ENCODE data around the gene SNAPC4.
A peak's percentile ranks its signal among the peaks of the same experiment; 100 is the strongest.
"Not testable (repeated sequence)": the region's sequence is repeated elsewhere in the genome, so short reads cannot be mapped to it uniquely, and the experiment has no call there.

SNAPC4 gene

DNA sequence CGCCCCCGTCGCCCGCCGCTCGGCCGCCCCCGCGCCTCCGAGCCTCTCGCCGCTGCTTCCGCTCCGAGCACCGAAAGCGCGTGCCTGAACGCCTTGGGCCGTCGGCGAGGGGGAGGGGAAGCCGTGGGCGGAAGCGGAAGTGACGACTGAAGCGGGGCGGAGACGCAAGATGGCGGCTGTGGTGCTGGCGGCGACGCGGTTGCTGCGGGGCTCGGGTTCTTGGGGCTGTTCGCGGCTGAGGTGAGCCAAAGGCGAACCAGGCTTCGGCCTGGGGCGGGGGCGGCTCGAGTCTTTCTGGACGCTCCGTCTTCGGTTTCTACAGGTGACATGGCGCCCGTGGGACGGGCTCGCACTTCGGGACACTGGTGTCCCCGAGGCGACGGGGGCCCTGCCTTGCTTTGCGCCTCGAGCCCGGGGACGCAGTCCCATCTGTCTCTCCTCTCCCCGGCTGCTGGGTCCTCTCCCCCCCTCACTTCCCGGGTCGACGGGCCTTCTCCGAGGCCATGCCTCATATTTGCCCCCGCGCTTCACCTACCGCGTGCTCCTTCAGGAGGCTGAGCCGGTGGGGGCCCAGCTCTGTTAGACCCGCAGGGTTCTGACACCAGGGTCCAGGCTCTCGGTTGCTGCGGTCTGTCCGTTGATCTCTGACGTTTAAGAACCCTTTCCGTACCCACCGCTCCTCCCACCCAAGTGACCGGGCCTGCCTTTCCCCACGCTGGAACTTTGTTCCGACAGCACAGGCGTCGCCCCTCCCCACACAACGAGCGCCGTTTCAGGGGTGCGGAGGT lies 10.7 kb upstream of the SNAPC4 start, which contains the start of the genes ENTR1 and PMPCA:
TSS of gene ENTR1 (minus strand) at position 115 of the 788 bp plus-strand sequence. CDS start 217 bp downstream, outside the sequence.
TSS of gene PMPCA (plus strand) at position 159 of the 788 bp plus-strand sequence. CDS start at position 170, 11 bp downstream.
- peak; percentile 96 to 99 for DNase-seq (ENCODE audit: low read depth in 1 of 2, low spot score in 1 of 2)

DNA sequence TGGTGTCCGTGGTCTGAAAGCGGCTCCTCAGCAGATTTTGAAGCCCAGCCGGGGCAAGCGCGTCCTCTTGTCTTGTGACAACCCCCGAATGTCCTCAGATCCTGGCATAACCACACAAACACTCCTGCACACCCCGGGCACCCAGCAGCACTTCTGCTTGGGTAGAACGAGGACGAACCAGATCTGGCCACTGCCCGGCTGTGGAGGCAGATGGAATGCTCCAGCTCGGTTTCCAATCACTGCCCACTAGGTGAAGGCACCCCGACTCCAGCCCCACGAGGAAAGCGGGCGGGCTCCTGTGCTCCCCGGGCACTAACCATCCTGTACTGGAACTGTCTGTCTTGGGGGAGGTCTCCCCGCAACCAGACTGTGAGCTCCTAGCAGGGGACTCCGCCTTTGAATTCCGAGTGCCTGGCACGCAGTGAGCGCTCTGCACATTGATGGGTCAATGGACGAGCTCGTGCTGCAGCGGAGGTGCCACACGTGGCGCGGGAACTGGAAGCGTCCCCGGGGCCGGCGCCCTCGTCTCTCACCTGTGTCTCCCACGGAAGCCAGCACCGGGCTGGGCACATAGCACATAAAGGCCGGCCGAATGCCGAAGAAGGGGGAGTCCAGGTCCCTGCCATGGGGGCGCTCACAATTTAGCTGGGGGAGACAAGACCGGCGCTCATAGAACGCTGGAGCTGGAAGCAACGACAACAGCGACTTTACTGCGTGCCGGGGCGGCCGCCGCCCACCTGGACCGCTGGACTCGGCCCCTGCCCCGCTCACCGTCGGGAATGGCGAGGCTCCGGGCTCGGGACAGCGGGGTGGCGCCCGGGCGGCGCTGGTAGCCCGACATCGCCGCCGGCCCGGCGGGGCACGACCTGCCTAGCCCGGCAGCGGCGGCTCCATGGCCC lies 9.8 kb upstream of the SNAPC4 start:
- DNase-seq (ENCODE audit: low read depth in 1 of 2, low spot score in 1 of 2), result peak in 1 of 2 donors; percentile 24

DNA sequence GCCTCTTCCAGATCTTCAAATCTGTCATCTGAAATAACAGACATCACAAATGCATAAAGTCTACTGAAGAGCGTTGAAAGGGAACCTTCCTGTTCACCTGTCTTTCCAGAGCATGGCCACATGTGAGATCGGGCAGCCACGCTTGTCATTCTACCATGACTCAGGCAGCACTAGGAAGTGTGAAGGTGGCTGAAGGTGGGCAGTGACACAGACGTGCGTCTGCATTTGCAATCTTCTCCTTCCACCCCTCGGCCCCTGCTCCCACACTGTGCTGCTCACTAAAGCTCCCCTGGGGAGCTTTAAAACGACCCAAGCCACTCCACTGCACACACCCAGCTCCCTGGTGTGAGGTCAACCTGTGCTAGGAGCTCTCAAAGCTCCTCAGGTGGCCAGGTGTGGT lies 7.9 kb upstream of the SNAPC4 start:
- no peak for DNase-seq (ENCODE audit: low read depth in 1 of 2, low spot score in 1 of 2)

DNA sequence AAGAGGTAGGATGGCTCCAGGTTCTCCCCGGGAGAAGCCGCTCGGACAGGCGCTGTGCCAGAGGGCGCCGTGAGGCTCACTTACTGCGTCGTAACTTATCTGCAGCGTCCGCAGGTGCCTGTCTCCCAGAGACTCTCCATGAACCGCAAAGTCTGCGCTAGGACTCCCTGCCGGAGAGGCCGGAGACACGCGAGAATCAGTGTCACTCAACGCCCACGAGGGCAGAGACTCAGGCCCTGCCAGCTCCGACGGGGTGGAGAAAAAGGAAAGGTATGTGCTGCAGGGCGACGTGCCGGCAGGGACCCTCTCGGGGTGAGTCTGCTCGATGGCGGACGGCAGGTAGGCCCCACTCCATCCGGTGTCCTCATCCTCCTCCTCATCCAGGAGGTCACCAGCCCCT lies 7.1 kb upstream of the SNAPC4 start:
- DNase-seq (ENCODE audit: low read depth in 1 of 2, low spot score in 1 of 2), result not testable (repeated sequence)

DNA sequence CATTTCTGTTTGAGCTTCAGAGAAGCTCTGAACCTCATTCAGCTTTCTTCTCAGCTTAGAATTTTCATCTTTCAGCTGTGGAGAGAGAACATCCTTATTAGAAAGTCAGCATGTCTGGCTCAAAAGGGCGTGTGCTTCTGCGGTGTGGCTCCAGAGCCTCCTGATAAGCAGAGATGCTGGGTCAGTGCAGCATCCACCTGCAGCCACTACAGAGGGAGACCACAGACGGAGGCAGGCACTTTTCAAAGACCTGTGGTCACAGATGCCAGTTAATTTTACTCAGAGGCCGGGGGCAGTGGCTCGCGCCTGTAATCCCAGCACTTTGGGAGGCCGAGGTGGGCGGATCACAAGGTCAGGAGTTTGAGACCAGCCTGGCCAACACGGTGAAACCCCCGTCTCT lies 5.9 kb upstream of the SNAPC4 start:
- DNase-seq (ENCODE audit: low read depth in 1 of 2, low spot score in 1 of 2), result not testable (repeated sequence)

DNA sequence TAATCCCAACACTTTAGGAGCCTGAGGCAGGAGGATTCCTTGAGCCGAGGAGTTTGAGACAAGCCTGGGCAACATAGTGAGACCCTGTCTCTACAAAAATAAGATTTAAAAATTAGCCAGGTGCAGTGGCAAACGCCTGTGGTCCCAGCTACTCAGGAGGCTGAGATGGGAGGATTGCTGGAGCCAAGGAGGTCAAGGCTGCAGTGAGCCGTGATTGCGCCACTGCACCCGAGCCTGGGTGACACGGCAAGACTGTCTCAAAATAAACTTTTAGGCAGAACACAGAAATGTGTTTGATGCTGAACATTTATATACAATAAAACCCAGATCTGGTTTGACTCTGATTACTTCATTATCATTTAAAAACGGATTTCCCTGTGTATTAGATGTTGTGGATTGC lies 5.5 kb upstream of the SNAPC4 start:
- no peak for DNase-seq (ENCODE audit: low read depth in 1 of 2, low spot score in 1 of 2)

DNA sequence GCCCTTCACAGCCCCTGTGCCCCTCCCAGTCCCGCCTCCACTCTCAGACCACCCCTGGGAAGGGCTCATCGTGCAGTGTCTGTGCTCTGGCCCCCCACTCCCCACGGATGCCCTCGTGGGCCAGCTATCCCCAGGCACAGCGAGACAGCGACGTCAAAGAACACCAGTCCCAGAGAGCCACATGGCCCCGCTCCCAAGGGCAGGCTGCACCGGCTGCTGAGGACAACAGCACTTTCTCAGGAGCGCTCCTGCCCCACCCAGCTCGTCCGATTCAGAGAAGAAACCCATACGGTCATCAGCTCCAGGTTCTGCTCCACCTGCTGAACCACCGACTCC lies 4.8 kb upstream of the SNAPC4 start:
- DNase-seq (ENCODE audit: low read depth in 1 of 2, low spot score in 1 of 2), result no peak

DNA sequence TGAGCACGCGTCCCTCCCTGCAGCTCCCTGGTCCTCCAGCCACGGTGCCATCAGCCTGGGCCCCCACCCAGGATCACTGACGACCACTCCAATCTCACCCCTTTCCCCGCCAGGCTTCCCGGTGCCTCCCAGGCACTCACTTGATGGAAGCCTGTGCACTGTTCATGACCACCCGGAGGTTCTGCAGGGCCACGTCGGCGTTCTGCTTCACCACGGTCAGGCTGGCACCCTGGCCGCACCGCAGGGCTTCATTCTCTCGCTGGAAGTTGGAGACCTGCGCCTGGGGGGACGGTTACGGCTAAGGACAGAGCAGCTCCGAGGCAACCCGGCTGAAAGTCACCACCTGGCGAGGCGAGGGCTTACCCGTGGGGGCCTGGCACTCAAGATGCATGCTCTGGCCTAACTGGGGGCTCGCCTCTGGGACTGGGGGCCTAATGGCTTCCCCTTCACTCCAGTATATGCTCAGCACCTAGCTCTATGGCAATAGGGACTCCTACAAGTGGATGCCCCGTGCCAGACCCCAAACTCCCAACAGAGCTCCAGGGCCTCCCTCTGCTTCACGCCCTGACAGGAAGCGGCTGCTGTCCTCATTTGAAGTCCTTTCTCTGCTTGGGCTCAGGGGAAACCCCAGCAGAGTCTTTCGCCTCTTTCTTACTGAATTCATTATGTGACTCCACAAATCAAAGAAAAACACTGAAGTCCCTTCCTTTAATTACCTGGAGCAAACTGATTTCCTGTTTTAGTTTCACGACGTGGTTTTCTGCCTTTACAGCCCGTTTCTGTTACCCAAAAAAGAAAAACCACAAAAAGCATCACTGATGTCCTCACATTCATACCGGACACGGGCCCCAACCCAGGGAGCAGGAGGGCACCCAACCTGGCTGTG lies 4.2 kb upstream of the SNAPC4 start:
- DNase-seq (ENCODE audit: low read depth in 1 of 2, low spot score in 1 of 2), result no peak

DNA sequence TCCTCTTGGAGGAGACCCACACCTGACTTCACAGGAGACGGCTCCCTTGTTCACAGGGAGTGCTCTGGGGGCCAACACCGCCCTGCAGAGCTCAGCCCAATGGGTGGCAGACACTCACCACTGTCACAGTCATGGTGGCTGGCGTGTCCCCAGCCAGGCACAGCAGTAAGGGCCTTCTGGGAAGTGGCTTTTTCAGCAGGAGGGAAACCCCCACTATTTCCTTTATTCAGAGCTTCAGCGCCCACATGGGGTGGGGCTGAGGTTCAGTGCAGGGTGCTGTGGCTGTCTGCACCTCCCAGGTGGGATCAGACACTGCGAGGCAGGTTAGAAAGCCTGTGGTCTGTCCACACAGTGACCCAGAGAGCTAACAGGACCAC lies 3.6 kb upstream of the SNAPC4 start:
- peak; percentile 46 to 64 for DNase-seq (ENCODE audit: low read depth in 1 of 2, low spot score in 1 of 2)

DNA sequence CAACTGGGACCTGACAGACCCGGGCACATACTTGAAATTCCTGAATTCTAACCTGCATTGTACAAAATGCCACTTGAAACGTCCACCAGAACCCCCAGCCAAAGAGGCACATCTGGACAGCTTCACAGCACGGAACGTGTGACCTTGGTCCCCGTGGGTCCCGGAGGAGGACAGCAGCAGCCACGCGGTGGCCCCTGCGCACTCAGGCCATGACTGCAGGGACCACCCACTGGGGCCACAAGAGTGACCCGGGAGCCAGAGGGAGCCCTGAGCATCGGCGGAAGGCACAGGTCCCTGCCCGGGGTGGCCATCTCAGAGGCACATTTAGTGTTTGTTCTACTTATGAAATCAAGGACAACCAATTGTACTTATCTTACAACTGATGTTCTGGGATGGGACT lies 2.1 kb upstream of the SNAPC4 start:
- DNase-seq (ENCODE audit: low read depth in 1 of 2, low spot score in 1 of 2), result no peak

DNA sequence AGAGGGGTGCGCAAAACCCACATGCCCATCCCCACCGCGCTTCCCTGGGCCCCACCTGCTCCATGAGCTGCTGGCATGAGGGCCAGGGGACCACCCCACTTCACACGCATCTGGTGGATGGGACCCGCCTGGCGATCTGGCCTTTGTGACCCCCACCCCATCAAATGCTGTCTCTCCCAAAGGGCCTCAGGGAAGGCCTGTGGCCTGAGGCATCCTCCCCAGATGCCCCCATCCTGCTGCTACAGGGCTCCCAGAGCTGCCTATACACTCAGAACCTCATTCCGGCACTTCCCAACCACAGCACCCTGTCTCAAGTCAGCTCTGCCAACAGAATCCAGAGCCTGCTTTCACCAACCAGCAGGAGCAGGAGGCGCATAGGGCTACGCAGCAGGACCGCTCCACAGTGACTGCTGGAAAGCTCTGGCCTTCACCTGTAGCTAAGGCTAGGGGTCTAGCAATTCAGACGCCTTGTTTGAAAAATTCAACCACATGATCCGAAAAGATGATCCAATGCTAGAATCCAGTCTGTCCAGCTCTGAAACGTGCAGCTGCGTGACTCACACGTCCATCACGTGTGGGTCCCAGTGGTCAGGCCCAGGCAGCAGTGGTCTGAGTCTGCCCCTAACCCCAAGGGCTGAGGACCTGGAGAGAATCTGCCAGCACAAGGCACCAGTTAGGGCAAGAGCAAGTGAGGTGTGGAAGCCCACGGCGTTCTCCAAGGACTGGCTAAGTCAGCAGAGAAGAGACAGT lies 1.4 kb upstream of the SNAPC4 start:
- DNase-seq (ENCODE audit: low read depth in 1 of 2, low spot score in 1 of 2), result no peak

DNA sequence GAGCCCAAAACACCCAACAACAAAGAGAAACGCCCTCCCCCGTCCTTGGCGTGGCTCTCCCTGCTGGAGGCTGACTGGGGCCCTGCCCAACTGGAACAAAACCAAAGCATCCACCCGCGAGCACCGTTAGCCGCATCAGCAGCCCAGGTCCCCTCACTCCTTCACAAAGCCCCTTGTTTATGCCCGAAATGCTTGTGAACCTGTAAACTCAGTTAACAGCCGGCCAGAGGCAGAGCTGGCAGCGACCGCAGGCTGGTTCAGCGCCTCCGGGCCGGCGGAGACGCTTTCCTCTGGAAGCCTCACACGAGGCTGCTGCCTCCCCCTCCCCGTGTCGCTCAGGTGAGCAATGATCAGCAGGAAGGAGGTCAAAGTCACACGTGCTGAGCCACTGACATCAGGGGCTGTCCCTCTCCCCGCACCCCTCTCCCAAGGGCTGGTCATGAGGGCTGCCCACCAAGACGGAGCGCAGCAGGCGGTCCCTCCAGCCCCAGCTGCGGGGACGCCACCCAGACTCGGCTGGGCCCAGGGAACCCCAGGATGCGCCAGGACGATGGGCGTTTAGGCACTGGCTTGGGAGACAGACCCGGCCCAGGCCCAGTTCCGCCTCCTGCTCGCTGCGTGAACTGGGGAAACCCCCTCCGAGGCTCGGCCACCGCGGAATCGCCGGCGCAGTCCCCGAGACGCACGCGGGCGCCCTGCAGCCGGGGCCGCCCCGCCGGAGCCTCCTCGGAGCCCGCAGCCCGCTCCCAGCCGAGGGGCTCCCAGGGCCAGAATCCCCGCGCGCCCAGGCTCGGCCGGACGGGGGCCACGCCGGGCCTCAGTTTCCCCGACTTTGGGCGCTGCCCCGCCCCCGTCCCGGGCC lies 563 bp downstream of the SNAPC4 start:
- DNase-seq (ENCODE audit: low read depth in 1 of 2, low spot score in 1 of 2), result no peak

DNA sequence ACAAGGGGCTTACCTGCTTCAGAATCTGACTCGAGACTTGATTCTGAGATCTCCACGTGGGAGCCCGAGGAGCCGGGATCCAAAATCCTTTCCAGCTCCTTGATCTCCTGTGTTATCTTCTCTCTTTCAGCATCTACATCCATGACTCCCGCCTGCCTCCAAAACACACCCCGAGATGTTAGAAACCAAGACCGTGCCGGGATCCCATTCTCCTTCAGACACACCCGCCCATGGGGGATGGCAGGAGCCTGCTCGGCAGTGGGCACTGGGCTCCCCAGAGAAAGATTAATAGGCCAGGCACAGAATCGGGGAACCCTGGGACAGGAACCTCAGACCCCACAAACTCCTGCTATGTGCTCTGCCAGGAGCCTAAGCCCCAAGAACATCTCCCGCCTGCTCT lies 1.7 kb downstream of the SNAPC4 start:
- no peak for DNase-seq (ENCODE audit: low read depth in 1 of 2, low spot score in 1 of 2)

DNA sequence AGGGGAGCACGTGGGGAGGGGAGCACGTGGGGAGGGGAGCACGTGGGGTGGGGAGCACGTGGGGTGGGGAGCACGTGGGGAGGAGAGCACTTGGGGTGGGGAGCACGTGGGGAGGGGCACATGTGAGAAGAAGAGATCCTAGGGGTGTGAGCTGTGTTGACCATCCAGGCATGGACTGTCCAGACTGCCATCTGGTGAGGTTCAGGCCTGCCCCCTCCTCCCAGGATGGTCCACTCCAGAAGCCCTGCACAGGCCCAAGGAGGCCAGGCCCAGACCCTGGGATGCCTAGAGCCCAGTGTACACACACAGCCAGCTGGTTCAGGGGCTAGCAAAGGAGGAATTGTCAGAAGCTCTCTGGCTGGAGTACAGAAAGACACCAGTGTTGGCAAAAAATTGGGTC lies 2.3 kb downstream of the SNAPC4 start:
- no peak for DNase-seq (ENCODE audit: low read depth in 1 of 2, low spot score in 1 of 2)

DNA sequence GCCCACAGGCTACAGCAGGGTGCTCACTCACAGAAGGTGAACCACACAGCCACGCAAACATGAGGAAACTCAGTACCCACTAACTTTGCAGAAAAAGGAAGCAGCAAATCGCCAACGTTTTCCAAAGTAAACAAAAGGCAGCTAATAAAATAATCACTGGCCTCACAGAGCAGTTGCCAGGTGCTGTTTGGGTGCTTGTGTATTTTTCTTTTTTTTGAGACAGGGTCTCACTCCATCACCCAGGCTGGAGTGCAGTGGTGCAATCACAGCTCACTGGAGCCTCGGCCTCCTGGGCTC lies 3.8 kb downstream of the SNAPC4 start:
- DNase-seq (ENCODE audit: low read depth in 1 of 2, low spot score in 1 of 2), result no peak

DNA sequence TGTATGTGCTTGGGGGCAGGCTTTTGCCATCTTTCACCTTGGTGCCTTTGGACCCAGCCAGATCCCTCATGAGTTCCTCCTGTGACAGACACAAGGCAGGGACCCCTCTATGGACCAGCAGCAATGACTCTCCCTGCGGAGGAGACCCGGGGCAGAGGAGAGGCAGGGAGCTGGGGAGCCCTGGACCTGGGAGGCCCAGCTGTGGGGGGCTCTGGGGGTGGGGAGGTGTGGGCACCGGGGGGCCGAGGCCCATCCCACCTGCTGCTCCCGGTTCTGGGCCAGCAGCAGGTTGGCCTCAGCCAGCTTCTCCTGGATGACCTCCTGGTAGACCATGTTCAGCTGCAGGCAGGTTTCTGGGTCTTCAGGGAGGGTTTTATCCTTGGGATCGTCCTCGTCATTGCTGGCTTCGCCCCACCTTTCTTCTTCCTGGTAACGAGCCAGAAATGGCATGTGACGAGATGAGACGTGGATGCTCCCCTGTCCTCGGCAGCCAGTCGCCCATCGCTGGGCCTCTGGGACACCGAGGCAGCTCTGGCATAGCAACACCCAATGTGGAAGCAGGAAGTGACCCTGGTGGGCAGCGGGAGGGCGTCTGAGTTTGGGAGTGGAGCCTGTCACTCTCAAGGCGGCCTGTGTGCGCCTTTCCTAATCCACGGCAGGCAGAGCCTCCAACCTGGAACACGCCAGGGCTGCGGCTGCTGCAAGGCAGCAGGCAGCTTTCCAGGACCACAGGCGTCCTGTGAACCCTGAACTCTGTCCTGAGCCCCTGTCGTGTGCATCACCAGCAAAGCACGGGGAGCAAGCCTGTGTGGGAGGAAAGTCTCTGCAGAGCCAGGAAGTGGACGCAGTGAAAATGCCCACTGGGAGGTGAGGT lies 4.4 kb downstream of the SNAPC4 start:
- DNase-seq (ENCODE audit: low read depth in 1 of 2, low spot score in 1 of 2), result no peak

DNA sequence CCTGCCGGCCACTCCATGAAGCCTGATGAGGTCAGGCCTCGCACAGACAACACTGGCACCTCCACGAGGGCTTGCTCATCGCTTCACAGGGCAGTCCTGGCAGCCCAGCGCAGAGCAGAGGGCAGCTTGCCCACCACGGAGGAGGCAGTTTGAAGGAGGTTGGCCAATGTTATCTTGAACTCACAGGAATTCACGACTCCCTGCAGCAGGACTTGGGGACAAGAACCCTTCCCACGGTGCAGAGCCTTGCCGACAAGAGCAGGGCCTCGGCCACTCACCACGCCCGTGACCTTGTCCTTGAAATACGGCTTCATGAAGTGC lies 5.0 kb downstream of the SNAPC4 start:
- no peak for DNase-seq (ENCODE audit: low read depth in 1 of 2, low spot score in 1 of 2)

DNA sequence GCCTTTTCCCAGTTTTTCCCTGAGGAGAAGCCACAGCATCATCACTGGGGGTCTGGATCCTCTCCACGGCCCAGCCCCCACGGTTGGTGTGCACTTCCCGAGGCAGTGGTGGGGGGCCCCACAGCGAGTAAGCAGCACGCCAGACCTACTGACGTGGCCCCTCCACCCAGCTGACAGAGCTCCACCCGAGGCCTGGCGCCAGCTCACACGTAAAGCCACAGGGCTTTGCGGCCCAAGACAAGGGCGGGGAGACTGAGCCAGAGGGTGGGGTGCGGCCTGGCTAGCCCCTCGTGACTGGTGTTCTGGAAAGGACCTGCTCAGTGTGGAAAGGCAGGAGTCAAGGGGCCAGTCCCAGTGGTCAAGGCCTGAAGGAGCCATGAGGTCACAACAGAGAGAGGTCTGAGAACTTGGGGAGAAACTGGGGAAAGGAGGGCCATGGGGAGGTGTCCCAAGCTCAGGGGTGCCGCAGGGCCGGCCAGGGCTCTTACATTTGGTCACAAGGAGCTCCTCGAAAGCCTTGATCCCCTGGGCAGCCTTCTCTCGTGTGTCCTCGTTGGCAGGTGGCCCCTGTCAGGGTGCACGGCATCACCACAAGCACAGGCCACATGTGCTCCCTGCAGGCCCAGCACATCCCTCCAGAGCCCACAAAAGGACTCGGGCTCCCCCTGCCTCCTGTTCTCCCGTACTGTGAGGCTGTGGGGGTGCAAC lies 5.5 kb downstream of the SNAPC4 start:
- no peak for DNase-seq (ENCODE audit: low read depth in 1 of 2, low spot score in 1 of 2)
